Neural cell (in vitro differentiated cells): ENCODE data around the gene AGFG2.

Source experiments
- EP300 ChIP-seq: fragments of 450-650 bp; conservative IDR thresholded peaks from 2 replicates; pipeline ENCODE4 v1.6.1; 2014; ENCODE audit warnings: antibody characterized with exemption, mild to moderate bottlenecking, moderate library complexity; ENCODE audit not compliant: poor library complexity, severe bottlenecking
- EZH2 ChIP-seq: fragments of 200-600, 300-800 bp; shearing (Covaris generic), sonication (generic); IDR thresholded peaks from 2 replicates; pipeline ENCODE4 v1.6.1; 2014; ENCODE audit warnings: antibody characterized with exemption, low read length, borderline replicate concordance, mild to moderate bottlenecking; ENCODE audit not compliant: insufficient read depth, poor library complexity, severe bottlenecking
- MXI1 ChIP-seq: fragments of 450-650 bp; conservative IDR thresholded peaks from 2 replicates; pipeline ENCODE4 v1.6.1; 2014; ENCODE audit warnings: antibody characterized with exemption, mild to moderate bottlenecking; ENCODE audit not compliant: poor library complexity, severe bottlenecking
- POLR2AphosphoS5 ChIP-seq: IDR thresholded peaks from 2 replicates; pipeline ENCODE4 v1.6.1; 2012
- RAD21 ChIP-seq: fragments of 450-650 bp; conservative IDR thresholded peaks from 2 replicates; pipeline ENCODE4 v1.6.1; 2014; ENCODE audit warnings: antibody characterized with exemption, mild to moderate bottlenecking, moderate library complexity
- SMC3 ChIP-seq: fragments of 450-650 bp; conservative IDR thresholded peaks from 2 replicates; pipeline ENCODE4 v1.6.1; 2014; ENCODE audit warnings: antibody characterized with exemption, mild to moderate bottlenecking, moderate library complexity; ENCODE audit not compliant: poor library complexity
- TAF1 ChIP-seq: IDR thresholded peaks from 2 replicates; pipeline ENCODE4 v1.6.1; 2012; ENCODE audit warnings: low read depth
- TF ChIP-seq, protein P1 (sequence below): IDR thresholded peaks from 2 replicates; pipeline ENCODE4 v1.6.1; 2012; ENCODE audit warnings: borderline replicate concordance
- TF ChIP-seq, protein P2 (sequence below): fragments of 450-650 bp; IDR thresholded peaks from 2 replicates; pipeline ENCODE4 v1.5.1; 2014; ENCODE audit warnings: antibody characterized with exemption, mild to moderate bottlenecking, moderate library complexity; ENCODE audit not compliant: poor library complexity, severe bottlenecking

DNA sequence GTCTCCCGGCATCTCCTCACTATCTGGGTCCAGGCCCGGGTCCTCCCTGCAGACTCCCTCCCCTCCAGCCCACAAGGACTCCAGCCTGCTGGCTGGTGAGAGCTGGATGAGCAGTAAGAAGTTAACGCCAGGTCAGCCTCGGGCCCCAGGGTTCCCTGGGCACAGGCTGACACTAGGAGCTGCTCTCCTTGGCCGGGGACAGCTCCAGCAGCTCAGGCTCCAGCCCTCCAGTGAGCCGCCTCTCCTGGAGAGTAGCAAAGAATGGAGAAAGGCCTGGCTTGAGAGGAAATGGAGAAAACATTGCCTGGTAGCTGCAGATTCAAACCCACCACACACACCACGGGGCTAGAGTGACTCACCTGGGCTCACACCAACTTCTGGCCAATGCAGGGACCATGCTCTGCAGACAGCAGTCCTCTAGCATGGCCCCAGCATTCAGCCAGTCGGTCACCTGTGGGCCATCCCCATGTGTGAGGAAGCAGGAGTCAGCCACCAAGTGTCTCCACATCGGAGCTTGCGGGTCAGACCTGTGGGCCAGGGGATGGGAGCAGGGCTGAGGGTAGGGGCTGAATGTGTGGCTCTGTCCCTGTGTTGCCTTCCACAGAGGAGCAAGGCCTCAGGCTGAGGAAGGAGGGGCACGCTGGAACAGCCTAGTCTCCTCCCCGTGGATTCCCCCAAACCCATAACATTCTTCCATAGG lies 28.2 kb downstream of the AGFG2 start:
- TF ChIP-seq, protein P1, sequence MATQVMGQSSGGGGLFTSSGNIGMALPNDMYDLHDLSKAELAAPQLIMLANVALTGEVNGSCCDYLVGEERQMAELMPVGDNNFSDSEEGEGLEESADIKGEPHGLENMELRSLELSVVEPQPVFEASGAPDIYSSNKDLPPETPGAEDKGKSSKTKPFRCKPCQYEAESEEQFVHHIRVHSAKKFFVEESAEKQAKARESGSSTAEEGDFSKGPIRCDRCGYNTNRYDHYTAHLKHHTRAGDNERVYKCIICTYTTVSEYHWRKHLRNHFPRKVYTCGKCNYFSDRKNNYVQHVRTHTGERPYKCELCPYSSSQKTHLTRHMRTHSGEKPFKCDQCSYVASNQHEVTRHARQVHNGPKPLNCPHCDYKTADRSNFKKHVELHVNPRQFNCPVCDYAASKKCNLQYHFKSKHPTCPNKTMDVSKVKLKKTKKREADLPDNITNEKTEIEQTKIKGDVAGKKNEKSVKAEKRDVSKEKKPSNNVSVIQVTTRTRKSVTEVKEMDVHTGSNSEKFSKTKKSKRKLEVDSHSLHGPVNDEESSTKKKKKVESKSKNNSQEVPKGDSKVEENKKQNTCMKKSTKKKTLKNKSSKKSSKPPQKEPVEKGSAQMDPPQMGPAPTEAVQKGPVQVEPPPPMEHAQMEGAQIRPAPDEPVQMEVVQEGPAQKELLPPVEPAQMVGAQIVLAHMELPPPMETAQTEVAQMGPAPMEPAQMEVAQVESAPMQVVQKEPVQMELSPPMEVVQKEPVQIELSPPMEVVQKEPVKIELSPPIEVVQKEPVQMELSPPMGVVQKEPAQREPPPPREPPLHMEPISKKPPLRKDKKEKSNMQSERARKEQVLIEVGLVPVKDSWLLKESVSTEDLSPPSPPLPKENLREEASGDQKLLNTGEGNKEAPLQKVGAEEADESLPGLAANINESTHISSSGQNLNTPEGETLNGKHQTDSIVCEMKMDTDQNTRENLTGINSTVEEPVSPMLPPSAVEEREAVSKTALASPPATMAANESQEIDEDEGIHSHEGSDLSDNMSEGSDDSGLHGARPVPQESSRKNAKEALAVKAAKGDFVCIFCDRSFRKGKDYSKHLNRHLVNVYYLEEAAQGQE = no peak
- TF ChIP-seq, protein P2, sequence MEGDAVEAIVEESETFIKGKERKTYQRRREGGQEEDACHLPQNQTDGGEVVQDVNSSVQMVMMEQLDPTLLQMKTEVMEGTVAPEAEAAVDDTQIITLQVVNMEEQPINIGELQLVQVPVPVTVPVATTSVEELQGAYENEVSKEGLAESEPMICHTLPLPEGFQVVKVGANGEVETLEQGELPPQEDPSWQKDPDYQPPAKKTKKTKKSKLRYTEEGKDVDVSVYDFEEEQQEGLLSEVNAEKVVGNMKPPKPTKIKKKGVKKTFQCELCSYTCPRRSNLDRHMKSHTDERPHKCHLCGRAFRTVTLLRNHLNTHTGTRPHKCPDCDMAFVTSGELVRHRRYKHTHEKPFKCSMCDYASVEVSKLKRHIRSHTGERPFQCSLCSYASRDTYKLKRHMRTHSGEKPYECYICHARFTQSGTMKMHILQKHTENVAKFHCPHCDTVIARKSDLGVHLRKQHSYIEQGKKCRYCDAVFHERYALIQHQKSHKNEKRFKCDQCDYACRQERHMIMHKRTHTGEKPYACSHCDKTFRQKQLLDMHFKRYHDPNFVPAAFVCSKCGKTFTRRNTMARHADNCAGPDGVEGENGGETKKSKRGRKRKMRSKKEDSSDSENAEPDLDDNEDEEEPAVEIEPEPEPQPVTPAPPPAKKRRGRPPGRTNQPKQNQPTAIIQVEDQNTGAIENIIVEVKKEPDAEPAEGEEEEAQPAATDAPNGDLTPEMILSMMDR = no peak
- TF ChIP-seq POLR2AphosphoS5 = no peak
- TF ChIP-seq RAD21 = no peak
- no peak for TF ChIP-seq EZH2
- no peak for TF ChIP-seq EP300
- TF ChIP-seq SMC3 = no peak
- no peak for TF ChIP-seq MXI1
- no peak for TF ChIP-seq TAF1
